B cell (primary cell): ENCODE results near the gene TBX2. TPM values are rescaled to one million over a fixed set of nuclear protein-coding genes. Genes with fewer than 3 reads are reported as not detected.

ENCODE experiments used
- ATAC-seq: fragments of 200-7000 bp; cut with Tn5 transposase; one replicate; pipeline ENCODE4 v1.10.0; 2021; ENCODE audit warnings: low read depth, mild to moderate bottlenecking, moderate number of reproducible peaks, moderate library complexity
- CTCF ChIA-PET: fragments of 350-600 bp; sonication (Branson Sonifier 250); formaldehyde crosslinking; loops from one replicate; lab custom pipeline; 2021; ENCODE audit warnings: antibody characterized with exemption, inconsistent platforms; lab: Charles Lee
- POLR2A ChIA-PET: fragments of 350-600 bp; sonication (Branson Sonifier 250); formaldehyde crosslinking; loops from one replicate; lab custom pipeline; 2021; ENCODE audit warnings: antibody characterized with exemption; lab: Charles Lee
- DNase-seq: peaks from one replicate; pipeline ENCODE4 v3.0.0; 2013
- H2AFZ ChIP-seq: 2 replicates; pipeline ENCODE4 v1.6.1; 2012; ENCODE audit warnings: mild to moderate bottlenecking, low read depth, low read length; ENCODE audit not compliant: insufficient read depth, poor library complexity, severe bottlenecking
- H3K27ac ChIP-seq, 2 donors: 1 replicate in 1 of 2; 2 replicates in 1 of 2; pipeline ENCODE4 v1.5.1; 2012 to 2013; ENCODE audit warnings: low read length in 2 of 2, mild to moderate bottlenecking in 2 of 2, moderate library complexity in 1 of 2
- H3K27me3 ChIP-seq, 4 experiments: fragments of 200-600 bp in 1 of 4; sonication (generic) in 1 of 4; replicated peaks in 1 of 4; 1 replicate in 2 of 4; 2 replicates in 2 of 4; pipeline versions ENCODE4 v1.6.1 to v1.7.0; 2013 to 2016; ENCODE audit warnings: low read length in 3 of 4, mild to moderate bottlenecking in 2 of 4, mixed read lengths in 1 of 4, moderate library complexity in 1 of 4; ENCODE audit not compliant: insufficient read depth in 4 of 4, control insufficient read depth in 3 of 4; ENCODE audit errors: control extremely low read depth in 1 of 4
- H3K36me3 ChIP-seq, 2 experiments: replicated peaks in 1 of 2; 1 replicate in 1 of 2; 2 replicates in 1 of 2; pipeline versions ENCODE4 v1.6.1 to v1.7.1; 2013; ENCODE audit warnings: low read length in 1 of 2; ENCODE audit not compliant: insufficient read depth in 2 of 2, control insufficient read depth in 1 of 2; ENCODE audit errors: control extremely low read depth in 1 of 2, extremely low read depth in 1 of 2
- H3K4me1 ChIP-seq, 2 donors: fragments of 200-600 bp in 1 of 2; sonication (generic) in 1 of 2; 1 replicate in 1 of 2; 2 replicates in 1 of 2; pipeline versions ENCODE4 v1.5.1 to v1.6.1; 2013 to 2017; ENCODE audit warnings: low read length in 2 of 2; ENCODE audit not compliant: control insufficient read depth in 2 of 2, insufficient read depth in 2 of 2
- H3K4me2 ChIP-seq: replicated peaks from 2 replicates; pipeline ENCODE3; 2012; ENCODE audit warnings: mild to moderate bottlenecking, low read depth, low read length; ENCODE audit not compliant: poor library complexity, severe bottlenecking
- H3K4me3 ChIP-seq, 5 experiments: fragments of 200-600 bp in 1 of 5; sonication (generic) in 1 of 5; 1 replicate in 3 of 5; 2 replicates in 2 of 5; pipeline versions ENCODE4 v1.5.1 to v1.7.0; 2011 to 2016; ENCODE audit warnings: low read length in 4 of 5, mild to moderate bottlenecking in 4 of 5, low read depth in 2 of 5, control low read depth in 1 of 5, moderate library complexity in 1 of 5; ENCODE audit not compliant: insufficient read depth in 1 of 5; ENCODE audit errors: control extremely low read depth in 1 of 5, extremely low read depth in 1 of 5
- H3K79me2 ChIP-seq: fragments of 200-600 bp; sonication (generic); one replicate; pipeline ENCODE4 v1.6.0; 2016; ENCODE audit warnings: low read length; ENCODE audit not compliant: control insufficient read depth, insufficient read depth
- H3K9ac ChIP-seq: fragments of 200-600 bp; sonication (generic); 2 replicates; pipeline ENCODE4 v1.6.1; 2017; ENCODE audit warnings: mild to moderate bottlenecking, low read length, moderate library complexity
- H3K9me3 ChIP-seq, 3 donors: one replicate each; pipeline versions ENCODE4 v1.6.1 to v1.7.1; 2013; ENCODE audit warnings: low read length in 2 of 3; ENCODE audit not compliant: control insufficient read depth in 2 of 3, insufficient read depth in 1 of 3; ENCODE audit errors: control extremely low read depth in 1 of 3
- H4K20me1 ChIP-seq: 2 replicates; pipeline ENCODE4 v1.6.0; 2012; ENCODE audit warnings: mild to moderate bottlenecking, low read length; ENCODE audit not compliant: insufficient read depth, control insufficient read depth, poor library complexity, severe bottlenecking
- H3K27ac Mint-ChIP-seq: one replicate; pipeline ENCODE4 v1.8.0; 2021; ENCODE audit warnings: mixed read lengths
- H3K27me3 Mint-ChIP-seq: one replicate; pipeline ENCODE4 v1.8.0; 2021; ENCODE audit warnings: mixed read lengths
- H3K4me1 Mint-ChIP-seq: one replicate; pipeline ENCODE4 v1.8.0; 2021; ENCODE audit warnings: mixed read lengths
- H3K4me3 Mint-ChIP-seq: one replicate; pipeline ENCODE4 v1.8.0; 2021; ENCODE audit warnings: mixed read lengths
- H3K9me3 Mint-ChIP-seq: one replicate; pipeline ENCODE4 v1.8.0; 2022; ENCODE audit warnings: mixed read lengths; ENCODE audit not compliant: insufficient read depth
- EZH2 ChIP-seq: IDR thresholded peaks from 2 replicates; pipeline ENCODE4 v1.6.1; 2012; ENCODE audit warnings: borderline replicate concordance, low read depth, mild to moderate bottlenecking, moderate library complexity, low read length; ENCODE audit not compliant: insufficient read depth, poor library complexity, severe bottlenecking
- WGBS: methylation state at CpG from one replicate; pipeline ENCODE4 v1.1.5; 2013; ENCODE audit warnings: missing lambda C conversion rate; ENCODE audit not compliant: insufficient coverage; 5-methylcytosine and 5-hydroxymethylcytosine counted together
- intact Hi-C: fragments of 100-400 bp; cut with micrococcal nuclease; formaldehyde crosslinking; loops from one replicate; pipeline ENCODE4 v1.10.0; 2022
- polyA plus RNA-seq: library from polyadenylated mRNA; depleted of rRNA; stranded (reverse); fragments of >200 nt; gene quantifications from 2 replicates; pipeline ENCODE4 v1.2.3, GENCODE V29; 2012
- total RNA-seq, 2 donors: library from RNA; stranded (reverse); fragments of 120-200 nt in 1 of 2; gene quantifications; 1 replicate in 1 of 2; 2 replicates in 1 of 2; pipeline versions ENCODE4 v1.2.3 to v1.2.4, GENCODE V29; 2013 to 2022
- TF ChIP-seq, protein P1 (sequence below): fragments of 200-600 bp; IDR thresholded peaks from one replicate; pipeline ENCODE4 v1.8.0; 2022; ENCODE audit warnings: antibody characterized with exemption, mild to moderate bottlenecking

TBX2 gene
- total and polyA plus RNA-seq, 2 donors (not counting 1 experiment from before 2014, with no cell fraction given): not detected

DNA sequence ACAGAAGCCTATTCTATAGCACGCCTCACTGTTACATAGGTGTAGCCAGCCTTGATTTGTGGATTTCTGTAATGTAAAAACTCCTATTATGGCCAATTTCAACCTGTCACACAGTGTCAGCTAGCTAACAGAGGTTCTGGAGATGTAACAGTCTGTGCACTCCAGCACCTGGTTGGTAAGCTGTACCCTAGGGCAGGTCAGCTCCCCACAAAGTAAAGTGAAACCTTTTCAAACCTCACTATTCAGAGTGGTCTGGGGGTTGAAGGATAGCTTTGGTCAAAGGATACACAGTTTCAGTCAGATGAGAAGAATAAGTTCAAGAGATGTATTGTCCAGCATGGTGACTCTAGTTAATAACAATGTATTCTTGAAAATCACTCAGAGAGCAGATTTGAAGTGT, 28.5 kb upstream of the TBX2 start:
- ChIA-PET CTCF (no interaction called here), POLR2A (no interaction called here)
- Mint-ChIP-seq H3K27me3 (no peaks in the 10 kb centered on the region), H3K4me3 (no peak overlapping the region), H3K4me1 (peaks cover 5% of the 10 kb centered on the region), H3K27ac (no peak overlapping the region), H3K9me3 (no peaks in the 10 kb centered on the region)
- Histone ChIP-seq H3K27ac (no peak overlapping the region), H3K4me3 (no peak overlapping the region), H3K4me1 (peaks cover 0 to 3% of the 10 kb centered on the region in 2 donors), H3K27me3 (no peaks in the 10 kb centered on the region), H3K9ac (no peak overlapping the region), H3K79me2 (no peaks in the 10 kb centered on the region), H3K9me3 (no peaks in the 10 kb centered on the region), H3K4me2 (no peak overlapping the region), H4K20me1 (no peaks in the 10 kb centered on the region), H2AFZ (no peak overlapping the region), H3K36me3 (no peaks in the 10 kb centered on the region)
- TF ChIP-seq, protein P1, sequence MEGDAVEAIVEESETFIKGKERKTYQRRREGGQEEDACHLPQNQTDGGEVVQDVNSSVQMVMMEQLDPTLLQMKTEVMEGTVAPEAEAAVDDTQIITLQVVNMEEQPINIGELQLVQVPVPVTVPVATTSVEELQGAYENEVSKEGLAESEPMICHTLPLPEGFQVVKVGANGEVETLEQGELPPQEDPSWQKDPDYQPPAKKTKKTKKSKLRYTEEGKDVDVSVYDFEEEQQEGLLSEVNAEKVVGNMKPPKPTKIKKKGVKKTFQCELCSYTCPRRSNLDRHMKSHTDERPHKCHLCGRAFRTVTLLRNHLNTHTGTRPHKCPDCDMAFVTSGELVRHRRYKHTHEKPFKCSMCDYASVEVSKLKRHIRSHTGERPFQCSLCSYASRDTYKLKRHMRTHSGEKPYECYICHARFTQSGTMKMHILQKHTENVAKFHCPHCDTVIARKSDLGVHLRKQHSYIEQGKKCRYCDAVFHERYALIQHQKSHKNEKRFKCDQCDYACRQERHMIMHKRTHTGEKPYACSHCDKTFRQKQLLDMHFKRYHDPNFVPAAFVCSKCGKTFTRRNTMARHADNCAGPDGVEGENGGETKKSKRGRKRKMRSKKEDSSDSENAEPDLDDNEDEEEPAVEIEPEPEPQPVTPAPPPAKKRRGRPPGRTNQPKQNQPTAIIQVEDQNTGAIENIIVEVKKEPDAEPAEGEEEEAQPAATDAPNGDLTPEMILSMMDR: no peak
- TF ChIP-seq EZH2: no peak
- ATAC-seq (no peak), DNase-seq (no peak)
- WGBS: no CpG with 5 or more reads among the region's 1 CpG
- intact Hi-C loops: no loop called here

DNA sequence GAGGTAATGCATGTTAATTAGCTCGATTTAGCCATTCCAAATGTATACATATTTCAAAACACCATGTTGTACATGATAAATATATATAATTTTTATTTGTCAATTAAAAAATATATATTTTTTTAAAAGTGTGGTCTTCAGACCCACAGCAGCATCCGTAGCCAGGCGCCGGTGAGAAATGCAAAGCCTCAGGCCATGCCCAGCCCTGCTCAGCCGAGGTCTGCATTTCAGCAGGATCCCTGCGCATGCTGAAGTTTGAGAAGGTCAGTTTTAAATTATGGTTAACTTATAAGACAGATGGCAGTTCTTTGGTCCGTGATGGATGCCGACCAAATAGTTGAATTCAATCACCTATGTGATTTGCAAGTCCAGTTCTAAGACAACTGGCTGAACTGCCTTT, 28.0 kb upstream of the TBX2 start:
- ATAC-seq: no peak
- Mint-ChIP-seq H3K27me3 (no peaks in the 10 kb centered on the region), H3K9me3 (no peaks in the 10 kb centered on the region), H3K4me1 (peaks cover 5% of the 10 kb centered on the region), H3K27ac (no peak overlapping the region), H3K4me3 (no peak overlapping the region)
- no peak overlapping the region for H2AFZ ChIP-seq
- ChIA-PET CTCF (no interaction called here), POLR2A (no interaction called here)
- H3K27me3 ChIP-seq: no peaks in the 10 kb centered on the region
- DNase-seq: no peak
- 94% methylated on average over 6 of the region's 8 CpGs for WGBS
- H3K9ac ChIP-seq: no peak overlapping the region
- no peak overlapping the region for H3K4me3 ChIP-seq
- H4K20me1 ChIP-seq: no peaks in the 10 kb centered on the region
- H3K36me3 ChIP-seq: no peaks in the 10 kb centered on the region
- H3K4me2 ChIP-seq: no peak overlapping the region
- H3K9me3 ChIP-seq: no peaks in the 10 kb centered on the region
- no peak overlapping the region for H3K27ac ChIP-seq
- intact Hi-C loops: no loop called here
- TF ChIP-seq, protein P1: no peak
- no peak for TF ChIP-seq EZH2
- no peaks in the 10 kb centered on the region for H3K79me2 ChIP-seq
- peaks cover 0 to 3% of the 10 kb centered on the region in 2 donors for H3K4me1 ChIP-seq
